NCI-H2196 treated with DMSO at 0.1 percent for 48 hours (cell line): ENCODE results near the gene DAAM1.

Experiments used
- DNase-seq: peaks from one replicate; lab custom pipeline; 2025; ENCODE audit not compliant: unreplicated experiment; lab: John Stamatoyannopoulos, UW

DAAM1 gene

GRCh38 chr14:59283361-59283760 lies 94.9 kb downstream of the DAAM1 start:
- no peak for DNase-seq

GRCh38 chr14:59284059-59284458 lies 95.6 kb downstream of the DAAM1 start:
- DNase-seq, result no peak

- DNase-seq, result no peak
Measured at GRCh38 chr14:59292028-59292427, 103.6 kb downstream of the DAAM1 start.

GRCh38 chr14:59292921-59293534 lies 104.6 kb downstream of the DAAM1 start:
- DNase-seq, result no peak

GRCh38 chr14:59293935-59294661 lies 105.6 kb downstream of the DAAM1 start:
- DNase-seq, result no peak

- no peak for DNase-seq
Measured at GRCh38 chr14:59294662-59294992, 106.2 kb downstream of the DAAM1 start.

- DNase-seq, result no peak
Measured at GRCh38 chr14:59295951-59296350, 107.5 kb downstream of the DAAM1 start.

GRCh38 chr14:59296508-59296907 lies 108.0 kb downstream of the DAAM1 start:
- DNase-seq, result no peak

- DNase-seq, result no peak
Measured at GRCh38 chr14:59297071-59297776, 108.8 kb downstream of the DAAM1 start.

- DNase-seq, result no peak
Measured at GRCh38 chr14:59299731-59300130, 111.3 kb downstream of the DAAM1 start.

GRCh38 chr14:59301354-59301753 lies 112.9 kb downstream of the DAAM1 start:
- DNase-seq, result no peak

- no peak for DNase-seq
Measured at GRCh38 chr14:59302313-59302712, 113.8 kb downstream of the DAAM1 start.

- no peak for DNase-seq
Measured at GRCh38 chr14:59303216-59303615, 114.7 kb downstream of the DAAM1 start.

- no peak for DNase-seq
Measured at GRCh38 chr14:59305231-59305630, 116.8 kb downstream of the DAAM1 start.

- DNase-seq, result no peak
Measured at GRCh38 chr14:59305836-59306555, 117.5 kb downstream of the DAAM1 start.

- no peak for DNase-seq
Measured at GRCh38 chr14:59306775-59307174, 118.3 kb downstream of the DAAM1 start.

- no peak for DNase-seq
Measured at GRCh38 chr14:59308086-59308485, 119.6 kb downstream of the DAAM1 start.

GRCh38 chr14:59308673-59309072 lies 120.2 kb downstream of the DAAM1 start:
- DNase-seq, result no peak

- no peak for DNase-seq
Measured at GRCh38 chr14:59309291-59309900, 120.9 kb downstream of the DAAM1 start.

GRCh38 chr14:59310633-59311032 lies 122.2 kb downstream of the DAAM1 start:
- DNase-seq, result no peak

GRCh38 chr14:59311723-59312122 lies 123.3 kb downstream of the DAAM1 start:
- DNase-seq, result no peak
